Activated T-cell treated with anti-CD3 and anti-CD28 coated beads, Interleukin-2, amount 50 U/mL, for 24 hours (primary cell): ENCODE measurements around the gene KPNA4.
A peak's percentile ranks its signal among the peaks of the same experiment; 100 is the strongest.
"Not testable (repeated sequence)": the region's sequence is repeated elsewhere in the genome, so short reads cannot be mapped to it uniquely, and the experiment has no call there.

Experiments
- DNase-seq: peaks from one replicate; pipeline ENCODE4 v3.0.0-alpha.2; 2020
- H3K27ac Mint-ChIP-seq: 2 replicates; pipeline ENCODE4 v1.8.0; 2020; ENCODE audit warnings: mild to moderate bottlenecking, mixed read lengths
- H3K27me3 Mint-ChIP-seq: 2 replicates; pipeline ENCODE4 v1.8.0; 2020; ENCODE audit warnings: mixed read lengths
- H3K36me3 Mint-ChIP-seq: 2 replicates; pipeline ENCODE4 v1.8.0; 2020; ENCODE audit warnings: low read depth, mixed read lengths
- H3K4me1 Mint-ChIP-seq: 2 replicates; pipeline ENCODE4 v1.8.0; 2020; ENCODE audit warnings: low read depth, mixed read lengths
- H3K4me3 Mint-ChIP-seq: 2 replicates; pipeline ENCODE4 v1.8.0; 2020; ENCODE audit warnings: mild to moderate bottlenecking, moderate library complexity, mixed read lengths
- H3K9me3 Mint-ChIP-seq: 2 replicates; pipeline ENCODE4 v1.8.0; 2020; ENCODE audit warnings: mixed read lengths

The KPNA4 gene

GRCh38 chr3:160557571-160557970, 7.8 kb downstream of the KPNA4 start:
- no peak for DNase-seq
- Mint-ChIP-seq H3K27ac (no peak overlapping the region), H3K36me3 (peaks cover 64% of the 10 kb centered on the region), H3K4me1 (peaks cover 82% of the 10 kb centered on the region), H3K4me3 (no peak overlapping the region), H3K27me3 (no peaks in the 10 kb centered on the region), H3K9me3 (no peaks in the 10 kb centered on the region)

DNA sequence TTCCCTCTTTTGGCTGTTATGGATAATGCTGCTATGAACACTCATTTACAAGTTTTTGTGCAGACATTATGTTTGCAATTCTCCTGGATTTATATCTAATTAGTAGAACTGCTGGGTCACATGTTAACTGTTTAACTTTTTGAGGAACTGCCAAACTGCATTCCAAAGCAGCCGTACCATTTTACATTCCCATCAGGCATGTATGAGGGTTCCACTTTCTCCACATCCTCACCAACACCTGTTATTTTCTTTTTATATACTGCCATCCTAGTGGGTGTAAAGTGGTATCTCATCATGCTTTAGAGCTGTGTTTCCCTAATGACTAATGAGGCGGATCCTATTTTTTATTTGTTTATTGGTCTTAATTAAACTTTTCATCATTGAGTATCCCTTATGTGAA, 9.2 kb downstream of the KPNA4 start:
- Mint-ChIP-seq H3K27me3 (no peaks in the 10 kb centered on the region), H3K4me3 (no peak overlapping the region), H3K9me3 (peaks cover 8% of the 10 kb centered on the region), H3K27ac (no peak overlapping the region), H3K4me1 (peaks cover 79% of the 10 kb centered on the region), H3K36me3 (peaks cover 62% of the 10 kb centered on the region)
- DNase-seq: no peak

GRCh38 chr3:160554980-160555379, 10.4 kb downstream of the KPNA4 start:
- H3K9me3 Mint-ChIP-seq: peaks cover 16% of the 10 kb centered on the region
- no peak for DNase-seq
- no peak overlapping the region for H3K4me3 Mint-ChIP-seq
- H3K36me3 Mint-ChIP-seq: peaks cover 70% of the 10 kb centered on the region
- peaks cover 77% of the 10 kb centered on the region for H3K4me1 Mint-ChIP-seq
- H3K27ac Mint-ChIP-seq: no peak overlapping the region
- H3K27me3 Mint-ChIP-seq: no peaks in the 10 kb centered on the region

- H3K27me3 Mint-ChIP-seq: no peaks in the 10 kb centered on the region
- H3K36me3 Mint-ChIP-seq: peaks cover 68% of the 10 kb centered on the region
- no peak for DNase-seq
- H3K4me3 Mint-ChIP-seq: no peak overlapping the region
- H3K4me1 Mint-ChIP-seq: peaks cover 74% of the 10 kb centered on the region
- H3K9me3 Mint-ChIP-seq: peaks cover 16% of the 10 kb centered on the region
- H3K27ac Mint-ChIP-seq: no peak overlapping the region
These were observed 11.5 kb downstream of the KPNA4 start for GRCh38 chr3:160553827-160554226.

DNA sequence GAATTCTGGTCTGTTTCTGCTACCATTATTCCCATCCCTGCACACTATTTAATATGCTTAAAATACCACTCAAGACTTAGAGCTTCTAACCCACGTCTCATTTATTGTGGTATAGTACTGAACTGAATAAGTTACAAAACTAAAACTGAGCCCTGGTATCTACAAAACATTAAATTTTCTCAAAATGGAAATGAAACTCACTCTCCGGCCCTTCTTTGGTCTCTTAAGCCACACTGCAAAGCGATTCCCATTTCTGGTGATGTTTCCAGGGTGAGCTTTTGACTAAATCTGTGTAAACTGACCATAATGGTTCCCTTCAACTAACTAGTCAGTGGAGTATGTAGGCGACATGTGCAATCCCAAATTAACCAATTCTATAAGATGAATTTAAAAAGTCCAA, 18.6 kb downstream of the KPNA4 start:
- Mint-ChIP-seq H3K9me3 (peaks cover 17% of the 10 kb centered on the region), H3K36me3 (peaks cover 66% of the 10 kb centered on the region)

DNA sequence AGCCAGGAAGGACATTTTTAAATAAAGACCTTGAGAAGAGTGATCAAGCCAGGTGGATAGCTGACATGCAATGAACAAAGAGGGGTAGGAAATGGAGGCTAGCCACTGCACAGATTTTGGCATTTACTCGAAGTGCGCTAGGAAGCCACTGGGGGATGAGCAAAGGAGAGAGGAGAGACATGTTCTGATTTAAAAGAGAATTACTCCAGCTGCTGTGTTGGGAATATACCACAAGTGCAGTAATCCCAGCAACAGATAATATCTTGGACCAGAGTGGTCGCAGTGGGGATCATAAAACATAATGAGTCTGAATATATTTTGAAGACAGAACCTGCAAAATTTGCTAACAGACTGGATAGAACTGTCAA, 19.9 kb downstream of the KPNA4 start:
- H3K27me3 Mint-ChIP-seq: no peaks in the 10 kb centered on the region
- peaks cover 5% of the 10 kb centered on the region for H3K9me3 Mint-ChIP-seq
- H3K4me1 Mint-ChIP-seq: peaks cover 80% of the 10 kb centered on the region
- H3K4me3 Mint-ChIP-seq: no peak overlapping the region
- H3K27ac Mint-ChIP-seq: no peak overlapping the region
- H3K36me3 Mint-ChIP-seq: peaks cover 58% of the 10 kb centered on the region
- DNase-seq: no peak

More for the DNA sequence above, 18.6 kb downstream of the KPNA4 start:
- peaks cover 83% of the 10 kb centered on the region for H3K4me1 Mint-ChIP-seq
- no peak overlapping the region for H3K4me3 Mint-ChIP-seq
- no peaks in the 10 kb centered on the region for H3K27me3 Mint-ChIP-seq
- no peak for DNase-seq
- H3K27ac Mint-ChIP-seq: no peak overlapping the region

DNA sequence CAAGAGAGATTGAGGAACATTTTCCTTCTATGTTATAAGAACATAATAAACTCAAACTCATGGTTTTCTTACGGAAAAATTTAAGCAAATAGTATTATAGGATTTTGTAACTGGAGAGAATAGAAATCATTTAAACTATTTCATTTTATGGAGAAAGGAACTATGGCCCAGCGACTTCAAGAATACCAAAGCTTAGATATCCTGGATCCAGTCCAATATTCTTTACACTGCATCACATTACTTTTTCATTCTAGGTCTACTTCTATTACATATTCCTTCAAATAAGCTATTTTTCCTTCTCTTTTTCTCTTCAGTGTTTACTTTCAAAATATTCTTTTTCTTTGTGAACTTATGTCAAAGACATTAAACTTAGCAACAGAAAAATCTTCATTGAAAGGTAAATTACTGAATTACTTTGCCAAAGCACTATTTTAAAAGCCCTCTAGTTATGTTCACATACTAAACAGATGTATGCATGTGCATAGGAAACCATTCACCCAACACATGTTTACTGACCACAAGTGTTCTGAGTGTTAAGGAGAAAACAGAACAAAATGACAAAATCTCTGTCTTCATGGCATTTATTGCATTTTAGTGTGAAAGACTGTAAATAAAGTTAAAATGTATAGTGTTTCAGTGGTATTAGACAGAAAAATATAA, 20.4 kb downstream of the KPNA4 start:
- Mint-ChIP-seq H3K9me3 (peaks cover 3% of the 10 kb centered on the region), H3K36me3 (peaks cover 55% of the 10 kb centered on the region), H3K27me3 (no peaks in the 10 kb centered on the region), H3K27ac (no peak overlapping the region), H3K4me3 (no peak overlapping the region), H3K4me1 (peaks cover 81% of the 10 kb centered on the region)
- no peak for DNase-seq

GRCh38 chr3:160540551-160540950, 24.8 kb downstream of the KPNA4 start:
- Mint-ChIP-seq H3K27me3 (no peaks in the 10 kb centered on the region), H3K4me1 (peaks cover 65% of the 10 kb centered on the region), H3K4me3 (no peak overlapping the region), H3K27ac (no peak overlapping the region), H3K9me3 (no peaks in the 10 kb centered on the region), H3K36me3 (peaks cover 38% of the 10 kb centered on the region)
- no peak for DNase-seq

GRCh38 chr3:160538895-160539294, 26.5 kb downstream of the KPNA4 start:
- no peak overlapping the region for H3K4me3 Mint-ChIP-seq
- peak overlapping the region; percentile 4 for H3K27ac Mint-ChIP-seq
- peaks cover 51% of the 10 kb centered on the region for H3K4me1 Mint-ChIP-seq
- H3K27me3 Mint-ChIP-seq: no peaks in the 10 kb centered on the region
- H3K36me3 Mint-ChIP-seq: peaks cover 42% of the 10 kb centered on the region
- H3K9me3 Mint-ChIP-seq: no peaks in the 10 kb centered on the region
- DNase-seq: no peak

DNA sequence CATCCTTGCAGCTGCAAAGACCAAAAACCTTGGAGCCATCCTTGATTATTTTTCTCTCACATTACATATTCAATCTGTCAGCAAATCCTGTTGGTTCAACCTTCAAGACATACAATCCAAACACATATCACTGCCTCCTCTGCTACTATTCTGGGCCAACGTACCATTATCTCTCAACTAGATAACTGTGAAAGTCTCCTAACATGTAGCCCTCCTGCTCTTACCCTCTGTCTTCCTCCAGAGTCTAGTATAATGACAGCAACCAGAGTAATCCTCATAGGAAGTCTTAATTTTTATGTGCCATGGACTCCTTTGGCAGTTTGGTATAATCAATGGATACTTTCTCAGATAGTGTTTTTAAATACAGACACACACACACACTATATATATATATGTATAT, 27.6 kb downstream of the KPNA4 start:
- Mint-ChIP-seq H3K36me3 (peaks cover 43% of the 10 kb centered on the region), H3K4me1 (peaks cover 42% of the 10 kb centered on the region), H3K4me3 (no peak overlapping the region), H3K9me3 (no peaks in the 10 kb centered on the region), H3K27me3 (no peaks in the 10 kb centered on the region), H3K27ac (no peak overlapping the region)
- no peak for DNase-seq

GRCh38 chr3:160532371-160532770, 33.0 kb downstream of the KPNA4 start:
- peaks cover 13% of the 10 kb centered on the region for H3K4me1 Mint-ChIP-seq
- H3K36me3 Mint-ChIP-seq: peaks cover 80% of the 10 kb centered on the region

DNA sequence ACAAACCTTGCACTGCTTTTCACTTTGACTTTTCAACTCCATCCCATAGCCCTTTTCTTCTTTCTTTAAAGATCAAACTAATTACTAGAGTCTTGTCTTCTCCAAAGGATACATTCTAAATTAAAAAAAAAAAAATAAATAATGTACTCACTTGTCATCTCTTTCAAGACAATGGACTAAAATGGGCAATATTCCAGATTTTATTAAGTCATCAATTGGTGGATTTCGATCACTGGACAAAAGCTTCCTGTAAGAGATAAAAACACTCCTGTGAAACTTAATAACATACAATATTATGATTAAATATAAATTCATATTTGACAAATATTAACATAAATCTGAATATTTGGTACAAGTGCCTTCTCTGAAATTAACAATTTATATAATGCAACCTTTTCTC, 34.1 kb downstream of the KPNA4 start:
- no peak for DNase-seq
- no peaks in the 10 kb centered on the region for H3K9me3 Mint-ChIP-seq
- peaks cover 10% of the 10 kb centered on the region for H3K4me1 Mint-ChIP-seq
- H3K4me3 Mint-ChIP-seq: no peak overlapping the region
- no peak overlapping the region for H3K27ac Mint-ChIP-seq
- H3K27me3 Mint-ChIP-seq: no peaks in the 10 kb centered on the region
- H3K36me3 Mint-ChIP-seq: peaks cover 88% of the 10 kb centered on the region

More at GRCh38 chr3:160532371-160532770, 33.0 kb downstream of the KPNA4 start:
- Mint-ChIP-seq H3K4me3 (no peak overlapping the region), H3K27ac (no peak overlapping the region), H3K27me3 (no peaks in the 10 kb centered on the region), H3K9me3 (no peaks in the 10 kb centered on the region)
- DNase-seq: no peak

GRCh38 chr3:160516391-160516790, 49.0 kb downstream of the KPNA4 start:
- H3K27me3 Mint-ChIP-seq, H3K4me1 Mint-ChIP-seq, H3K9me3 Mint-ChIP-seq, H3K27ac Mint-ChIP-seq, DNase-seq, H3K4me3 Mint-ChIP-seq: not testable (repeated sequence)
- peaks cover 86% of the 10 kb centered on the region for H3K36me3 Mint-ChIP-seq

- DNase-seq: no peak
- peaks cover 78% of the 10 kb centered on the region for H3K36me3 Mint-ChIP-seq
- no peak overlapping the region for H3K4me3 Mint-ChIP-seq
- no peaks in the 10 kb centered on the region for H3K9me3 Mint-ChIP-seq
- H3K27me3 Mint-ChIP-seq: no peaks in the 10 kb centered on the region
- H3K27ac Mint-ChIP-seq: no peak overlapping the region
- no peaks in the 10 kb centered on the region for H3K4me1 Mint-ChIP-seq
These were observed 64.0 kb downstream of the KPNA4 start for GRCh38 chr3:160501325-160501724.

GRCh38 chr3:160498202-160498601, 67.2 kb downstream of the KPNA4 start:
- Mint-ChIP-seq H3K36me3 (peaks cover 53% of the 10 kb centered on the region), H3K9me3 (no peaks in the 10 kb centered on the region), H3K27ac (no peak overlapping the region), H3K27me3 (no peaks in the 10 kb centered on the region), H3K4me1 (no peaks in the 10 kb centered on the region), H3K4me3 (no peak overlapping the region)
- DNase-seq: no peak

- no peak overlapping the region for H3K4me3 Mint-ChIP-seq
- peaks cover 2% of the 10 kb centered on the region for H3K27me3 Mint-ChIP-seq
- no peaks in the 10 kb centered on the region for H3K9me3 Mint-ChIP-seq
These were observed 75.2 kb downstream of the KPNA4 start for GRCh38 chr3:160490166-160490565.

More at GRCh38 chr3:160490166-160490565, 75.2 kb downstream of the KPNA4 start:
- DNase-seq: no peak
- Mint-ChIP-seq H3K36me3 (no peaks in the 10 kb centered on the region), H3K27ac (no peak overlapping the region), H3K4me1 (peaks cover 4% of the 10 kb centered on the region)
